ENCODE data around the gene EED. TPM values are rescaled to one million over a fixed set of nuclear protein-coding genes. Genes with fewer than 3 reads are reported as not detected.
"Not testable (repeated sequence)": the region's sequence is repeated elsewhere in the genome, so short reads cannot be mapped to it uniquely, and the experiment has no call there.

The EED gene
- total RNA-seq, 6 experiments from 2014 or later, result 14.6 to 19.8 (median 17.1) TPM

GRCh38 chr11:86219311-86220193, 25.0 kb upstream of the EED start:
- Mint-ChIP-seq H3K4me1 (ENCODE audit: low read depth) (peaks cover 17% of the 10 kb centered on the region), H3K4me3 (no peak overlapping the region), H3K27ac (no peak overlapping the region), H3K36me3 (ENCODE audit: low read depth) (no peaks in the 10 kb centered on the region), H3K9me3 (no peaks in the 10 kb centered on the region), H3K27me3 (ENCODE audit: insufficient read depth) (peaks cover 4% of the 10 kb centered on the region; the same call in 1 of the 2 replicates)
- TF ChIP-seq, protein P1, sequence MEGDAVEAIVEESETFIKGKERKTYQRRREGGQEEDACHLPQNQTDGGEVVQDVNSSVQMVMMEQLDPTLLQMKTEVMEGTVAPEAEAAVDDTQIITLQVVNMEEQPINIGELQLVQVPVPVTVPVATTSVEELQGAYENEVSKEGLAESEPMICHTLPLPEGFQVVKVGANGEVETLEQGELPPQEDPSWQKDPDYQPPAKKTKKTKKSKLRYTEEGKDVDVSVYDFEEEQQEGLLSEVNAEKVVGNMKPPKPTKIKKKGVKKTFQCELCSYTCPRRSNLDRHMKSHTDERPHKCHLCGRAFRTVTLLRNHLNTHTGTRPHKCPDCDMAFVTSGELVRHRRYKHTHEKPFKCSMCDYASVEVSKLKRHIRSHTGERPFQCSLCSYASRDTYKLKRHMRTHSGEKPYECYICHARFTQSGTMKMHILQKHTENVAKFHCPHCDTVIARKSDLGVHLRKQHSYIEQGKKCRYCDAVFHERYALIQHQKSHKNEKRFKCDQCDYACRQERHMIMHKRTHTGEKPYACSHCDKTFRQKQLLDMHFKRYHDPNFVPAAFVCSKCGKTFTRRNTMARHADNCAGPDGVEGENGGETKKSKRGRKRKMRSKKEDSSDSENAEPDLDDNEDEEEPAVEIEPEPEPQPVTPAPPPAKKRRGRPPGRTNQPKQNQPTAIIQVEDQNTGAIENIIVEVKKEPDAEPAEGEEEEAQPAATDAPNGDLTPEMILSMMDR (IDR thresholded peaks at IDR 0.05), result no peak
- no peak for DNase-seq

DNA sequence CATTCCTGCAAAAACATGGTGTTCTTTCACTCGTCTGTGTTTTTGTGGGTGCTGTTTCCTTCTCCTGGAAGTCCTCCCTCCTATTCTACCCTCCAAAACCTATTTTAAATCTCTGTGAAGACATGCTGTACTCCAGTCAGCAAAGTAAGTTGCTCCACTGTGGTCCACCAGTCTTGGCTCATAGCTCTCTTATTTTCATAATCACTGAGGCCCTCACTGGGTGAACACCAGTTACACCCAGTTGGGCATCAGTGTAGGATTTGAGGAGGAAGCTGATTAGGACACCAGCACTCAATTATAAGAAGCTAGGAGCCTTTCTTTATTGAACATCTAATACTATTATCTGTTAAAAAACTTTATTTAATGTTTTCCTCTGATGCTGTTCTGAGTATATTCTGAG, 23.9 kb upstream of the EED start:
- peaks cover 17% of the 10 kb centered on the region for H3K4me1 Mint-ChIP-seq (ENCODE audit: low read depth)
- peaks cover 4% of the 10 kb centered on the region; the same call in 1 of the 2 replicates for H3K27me3 Mint-ChIP-seq (ENCODE audit: insufficient read depth)
- no peak for DNase-seq
- H3K27ac Mint-ChIP-seq, result no peak overlapping the region
- no peaks in the 10 kb centered on the region for H3K36me3 Mint-ChIP-seq (ENCODE audit: low read depth)
- TF ChIP-seq, protein P1 (IDR thresholded peaks at IDR 0.05), result no peak
- H3K4me3 Mint-ChIP-seq, result no peak overlapping the region
- no peaks in the 10 kb centered on the region for H3K9me3 Mint-ChIP-seq

DNA sequence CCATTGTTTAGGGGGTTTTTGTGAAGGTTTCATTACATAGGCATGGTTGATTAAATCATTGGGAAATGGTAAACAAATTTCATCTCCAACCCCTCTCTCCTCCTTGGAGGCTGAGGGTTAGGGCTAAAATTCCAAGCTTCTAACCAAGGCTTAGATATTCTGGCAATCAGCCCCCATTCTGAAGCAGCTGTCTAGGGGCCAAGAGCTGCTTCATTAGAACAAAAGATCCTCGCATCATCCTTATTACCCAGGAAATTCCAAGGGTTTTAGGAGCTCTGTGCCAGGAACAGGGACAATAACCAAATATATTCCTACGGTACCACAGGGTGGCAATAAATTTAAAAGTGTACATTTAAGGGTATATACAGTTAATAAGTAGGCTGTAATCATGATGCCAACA, 22.5 kb upstream of the EED start:
- Mint-ChIP-seq H3K27me3 (ENCODE audit: insufficient read depth) (peaks cover 4% of the 10 kb centered on the region; the same call in 1 of the 2 replicates), H3K27ac (no peak overlapping the region), H3K9me3 (no peaks in the 10 kb centered on the region), H3K4me3 (no peak overlapping the region), H3K36me3 (ENCODE audit: low read depth) (no peaks in the 10 kb centered on the region), H3K4me1 (ENCODE audit: low read depth) (peaks cover 17% of the 10 kb centered on the region)
- TF ChIP-seq, protein P1 (IDR thresholded peaks at IDR 0.05), result no peak
- no peak for DNase-seq

DNA sequence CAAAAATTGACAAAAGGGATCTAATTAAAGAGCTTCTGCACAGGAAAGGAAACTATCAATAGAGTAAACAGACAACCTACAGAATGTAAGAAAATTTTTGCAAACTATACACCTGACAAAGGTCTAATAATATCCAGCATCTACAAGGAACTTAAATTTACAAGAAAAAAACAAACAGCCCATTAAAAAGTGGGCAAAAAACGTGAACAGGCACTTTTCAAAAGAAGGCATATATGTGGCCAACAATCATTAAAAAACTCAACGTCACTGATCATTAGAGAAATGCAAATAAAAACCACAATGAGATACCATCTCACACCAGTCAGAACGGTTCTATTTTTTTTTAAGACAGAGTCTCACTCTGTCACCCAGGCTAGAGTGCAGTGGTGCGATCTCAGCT, 20.0 kb upstream of the EED start:
- not testable (repeated sequence) for H3K27me3 Mint-ChIP-seq (ENCODE audit: insufficient read depth); H3K4me1 Mint-ChIP-seq (ENCODE audit: low read depth)

DNA sequence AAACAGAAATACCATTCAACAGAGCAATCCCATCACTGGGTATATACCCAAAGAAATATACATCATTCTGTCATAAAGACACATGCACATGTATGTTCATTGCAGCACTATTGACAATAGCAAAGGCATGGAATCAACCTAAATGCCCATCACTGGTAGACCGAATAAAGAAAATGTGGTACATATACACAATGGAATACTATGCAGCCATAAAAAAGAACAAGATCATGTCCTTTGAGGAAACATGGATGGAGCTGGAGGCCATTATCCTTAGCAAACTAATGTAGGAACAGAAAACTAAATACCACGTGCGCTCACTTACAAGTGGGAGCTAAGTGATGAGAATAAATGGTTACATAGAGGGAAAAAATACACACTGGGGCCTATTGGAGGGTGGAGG, 19.2 kb upstream of the EED start:
- H3K9me3 Mint-ChIP-seq; H3K36me3 Mint-ChIP-seq (ENCODE audit: low read depth); DNase-seq; H3K27ac Mint-ChIP-seq; H3K4me3 Mint-ChIP-seq; H3K27me3 Mint-ChIP-seq (ENCODE audit: insufficient read depth): not testable (repeated sequence)
- H3K4me1 Mint-ChIP-seq (ENCODE audit: low read depth), result peaks cover 11% of the 10 kb centered on the region

More for the DNA sequence above, 20.0 kb upstream of the EED start:
- H3K27ac Mint-ChIP-seq; H3K4me3 Mint-ChIP-seq; H3K36me3 Mint-ChIP-seq (ENCODE audit: low read depth); DNase-seq; H3K9me3 Mint-ChIP-seq: not testable (repeated sequence)

- H3K4me3 Mint-ChIP-seq, result no peak overlapping the region
- H3K36me3 Mint-ChIP-seq (ENCODE audit: low read depth), result no peaks in the 10 kb centered on the region
- peaks cover 3% of the 10 kb centered on the region; the same call in 1 of the 2 replicates for H3K27me3 Mint-ChIP-seq (ENCODE audit: insufficient read depth)
- TF ChIP-seq, protein P1 (IDR thresholded peaks at IDR 0.05), result no peak
- no peaks in the 10 kb centered on the region for H3K9me3 Mint-ChIP-seq
- no peak for DNase-seq
- no peak overlapping the region for H3K27ac Mint-ChIP-seq
- H3K4me1 Mint-ChIP-seq (ENCODE audit: low read depth), result peaks cover 24% of the 10 kb centered on the region
Observed at GRCh38 chr11:86228269-86229038, 16.1 kb upstream of the EED start.

GRCh38 chr11:86229039-86229330, 15.6 kb upstream of the EED start:
- not testable (repeated sequence) for DNase-seq; H3K27ac Mint-ChIP-seq; H3K36me3 Mint-ChIP-seq (ENCODE audit: low read depth); H3K27me3 Mint-ChIP-seq (ENCODE audit: insufficient read depth); H3K9me3 Mint-ChIP-seq; H3K4me3 Mint-ChIP-seq
- H3K4me1 Mint-ChIP-seq (ENCODE audit: low read depth), result peaks cover 19% of the 10 kb centered on the region
